Natural killer cell treated with Interleukin-12 subunit alpha and Interleukin-12 subunit beta and Interleukin-15 and Interleukin-18, amount 100 ng/mL, for 72 hours (primary cell): Measurements from ENCODE around the gene USP30. TPM values are rescaled to one million over a fixed set of nuclear protein-coding genes. Genes with fewer than 3 reads are reported as not detected.

ENCODE experiments used
- ATAC-seq, 2 donors: fragments of 150-1000 bp; cut with Tn5 transposase in 1 of 2; sonication (Bioruptor Pico), chemical (Tn5 transposase) in 1 of 2; 2 replicates each; pipeline ENCODE4 v1.10.0; 2021
- DNase-seq: peaks from one replicate; pipeline ENCODE4 v3.0.0; 2022; ENCODE audit warnings: low spot score
- H3K27ac Mint-ChIP-seq, 2 donors: 1 replicate in 1 of 2; 2 replicates in 1 of 2; pipeline ENCODE4 v1.8.0; 2022; ENCODE audit warnings: mixed read lengths in 2 of 2, mild to moderate bottlenecking in 1 of 2, moderate library complexity in 1 of 2
- H3K27me3 Mint-ChIP-seq, 2 donors: 1 replicate in 1 of 2; 2 replicates in 1 of 2; pipeline ENCODE4 v1.8.0; 2022; ENCODE audit warnings: mixed read lengths in 2 of 2
- H3K36me3 Mint-ChIP-seq: one replicate; pipeline ENCODE4 v1.8.0; 2022; ENCODE audit warnings: mixed read lengths
- H3K4me1 Mint-ChIP-seq, 2 donors: 1 replicate in 1 of 2; 2 replicates in 1 of 2; pipeline ENCODE4 v1.8.0; 2022; ENCODE audit warnings: low read depth in 2 of 2, mixed read lengths in 2 of 2, mild to moderate bottlenecking in 1 of 2
- H3K4me3 Mint-ChIP-seq: one replicate; pipeline ENCODE4 v1.8.0; 2022; ENCODE audit warnings: mixed read lengths
- H3K9me3 Mint-ChIP-seq: 2 replicates; pipeline ENCODE4 v1.8.0; 2022; ENCODE audit warnings: mixed read lengths
- total RNA-seq, 2 donors: library from RNA; stranded (reverse); gene quantifications; one replicate each; pipeline ENCODE4 v1.2.3, GENCODE V29; 2022

USP30 gene
- total RNA-seq, 2 donors from 2014 or later: 8.5 to 11.4 TPM

GRCh38 chr12:109134186-109134917 is 82.0 kb downstream of the USP30 start:
- no peaks in the 10 kb centered on the region for H3K9me3 Mint-ChIP-seq
- no peak overlapping the region for H3K4me3 Mint-ChIP-seq
- ATAC-seq (no peak), DNase-seq (no peak)
- H3K36me3 Mint-ChIP-seq: no peaks in the 10 kb centered on the region
- H3K27ac Mint-ChIP-seq: no peak overlapping the region
- H3K27me3 Mint-ChIP-seq: peaks cover 17 to 23% of the 10 kb centered on the region in 2 donors
- H3K4me1 Mint-ChIP-seq: no peaks in the 10 kb centered on the region

DNA sequence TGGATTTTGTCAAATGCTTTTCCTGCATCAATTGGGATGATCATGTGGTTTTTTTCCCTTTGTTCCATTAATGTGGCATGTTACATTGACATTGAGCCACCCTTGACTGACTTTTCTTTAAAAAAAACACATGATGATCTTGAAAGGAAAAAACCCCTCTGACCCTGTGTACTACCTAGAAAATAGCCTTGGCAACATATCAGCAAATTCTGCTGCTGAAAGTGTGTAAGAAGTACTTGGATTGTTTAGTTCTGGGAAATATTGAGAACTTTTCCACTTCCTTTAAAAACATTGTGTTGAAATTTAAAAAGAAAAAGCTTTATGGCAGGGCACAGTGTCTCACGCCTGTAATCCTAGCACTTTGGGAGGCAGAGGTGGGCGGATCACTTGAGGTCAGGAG is 84.7 kb downstream of the USP30 start:
- Mint-ChIP-seq H3K27me3 (peaks cover 16 to 23% of the 10 kb centered on the region in 2 donors), H3K36me3 (no peaks in the 10 kb centered on the region), H3K27ac (no peak overlapping the region), H3K4me1 (no peaks in the 10 kb centered on the region), H3K9me3 (no peaks in the 10 kb centered on the region), H3K4me3 (no peak overlapping the region)
- DNase-seq (no peak), ATAC-seq (no peak)

Other genes with a start within 250 kb of the USP30 start
- 10 to 100 TPM; 40.5 to 73.9 TPM for gene SSH1, start 195.0 kb upstream of the USP30 start, total RNA-seq
- not detected for gene DAO, start 172.5 kb upstream of the USP30 start, total RNA-seq
- gene SVOP, start 31.5 kb upstream of the USP30 start, total RNA-seq: not detected
- 10 to 100 TPM; 13.7 to 28.6 TPM for gene ALKBH2, start 40.9 kb downstream of the USP30 start, total RNA-seq
- gene UNG, start 45.0 kb downstream of the USP30 start, total RNA-seq: 10 to 100 TPM; 36.1 to 79.3 TPM
- 10 to 100 TPM in 1 of 2 donors, 1 to 10 TPM in 1; 3.4 to 11.1 TPM for gene ACACB, start 64.0 kb downstream of the USP30 start, total RNA-seq